HCT116 (cell line): ENCODE results near the gene TPM4. TPM values are rescaled to one million over a fixed set of nuclear protein-coding genes. Genes with fewer than 3 reads are reported as not detected.

ENCODE experiments used
- ATAC-seq: fragments of 200-7000 bp; cut with Tn5 transposase; 2 replicates; pipeline ENCODE4 v1.9.1; 2020; ENCODE audit warnings: mild to moderate bottlenecking, moderate library complexity
- BruUV-seq: library from RNA; stranded (reverse); fragments of 400-500 nt; replicated peaks from 2 replicates; lab custom pipeline; 2021; lab: Mats Ljungman, UMichigan
- CTCF ChIA-PET: fragments of 300-600 bp; sonication (Branson Sonifier 250); formaldehyde crosslinking; loops from one replicate; lab custom pipeline; 2021; ENCODE audit warnings: antibody characterized with exemption; lab: Charles Lee
- POLR2A ChIA-PET: fragments of 300-600, 350-600 bp; sonication (Branson Sonifier 250); formaldehyde crosslinking; loops from one replicate; lab custom pipeline; 2021; ENCODE audit warnings: antibody characterized with exemption; lab: Charles Lee
- RAD21 ChIA-PET, 2 experiments: fragments of 300-600 bp; sonication (Branson Sonifier 250); formaldehyde crosslinking; loops; one replicate each; lab custom pipeline; 2023; ENCODE audit warnings: low total read pairs in 2 of 2; ENCODE audit not compliant: uncharacterized antibody in 2 of 2, unreplicated experiment in 2 of 2, low non-redundant PET in 1 of 2; lab: Charles Lee
- DNase-seq: peaks from one replicate; pipeline ENCODE4 v3.0.0-alpha.2; 2010; ENCODE audit warnings: low read depth, low spot score
- H2AFZ ChIP-seq: fragments of 200-600 bp; shearing (Covaris generic), sonication (generic); 2 replicates; pipeline ENCODE4 v1.6.1; 2017; ENCODE audit warnings: low read depth, mixed run types, mixed read lengths, antibody characterized with exemption, low read length; ENCODE audit not compliant: poor library complexity, severe bottlenecking
- H3K27ac ChIP-seq: 2 replicates; pipeline ENCODE4 v1.5.1; 2012; ENCODE audit warnings: low read depth, low read length
- H3K27me3 ChIP-seq: fragments of 200-600 bp; sonication (generic); 2 replicates; pipeline ENCODE4 v1.6.1; 2016; ENCODE audit warnings: mixed run types, low read length, mixed read lengths; ENCODE audit not compliant: insufficient read depth
- H3K36me3 ChIP-seq, 2 experiments: fragments of 200-500 bp in 1 of 2; fragments of 200-600 bp in 1 of 2; sonication (Bioruptor generic) in 1 of 2; sonication (generic) in 1 of 2; 2 replicates each; pipeline versions ENCODE4 v1.5.1 to v1.6.1; 2014 to 2016; ENCODE audit warnings: low read length in 2 of 2, inconsistent platforms in 1 of 2, mixed read lengths in 1 of 2, mixed run types in 1 of 2; ENCODE audit not compliant: insufficient read depth in 2 of 2, control insufficient read depth in 1 of 2
- H3K4me1 ChIP-seq, 2 experiments: fragments of 200-600 bp in 1 of 2; sonication (generic) in 1 of 2; 2 replicates each; pipeline versions ENCODE4 v1.5.1 to v1.6.1; 2012 to 2017; ENCODE audit warnings: low read length in 2 of 2, inconsistent platforms in 1 of 2, mild to moderate bottlenecking in 1 of 2, mixed read lengths in 1 of 2, mixed run types in 1 of 2, moderate library complexity in 1 of 2; ENCODE audit not compliant: insufficient read depth in 2 of 2, control insufficient read depth in 1 of 2
- H3K4me2 ChIP-seq: fragments of 200-600 bp; sonication (generic); 2 replicates; pipeline ENCODE4 v1.6.1; 2017; ENCODE audit warnings: mixed run types, low read length, mixed read lengths
- H3K4me3 ChIP-seq, 2 experiments: fragments of 200-600 bp in 1 of 2; sonication (generic) in 1 of 2; replicated peaks in 1 of 2; 2 replicates each; pipeline ENCODE4 v1.5.1; 2011 to 2016; ENCODE audit warnings: low read length in 2 of 2, control low read depth in 1 of 2, low read depth in 1 of 2, mild to moderate bottlenecking in 1 of 2, mixed read lengths in 1 of 2, mixed run types in 1 of 2
- H3K79me2 ChIP-seq: fragments of 200-600 bp; sonication (generic); 2 replicates; pipeline ENCODE4 v1.6.1; 2017; ENCODE audit warnings: mild to moderate bottlenecking, mixed run types, low read length, moderate library complexity, mixed read lengths; ENCODE audit not compliant: insufficient read depth
- H3K9ac ChIP-seq: fragments of 200-600 bp; sonication (generic); 2 replicates; pipeline ENCODE4 v1.6.1; 2016; ENCODE audit warnings: low read length, mixed read lengths
- H3K9me2 ChIP-seq: fragments of 200-600 bp; sonication (generic), shearing (Covaris generic); 2 replicates; pipeline ENCODE4 v1.6.1; 2017; ENCODE audit warnings: mixed run types, mild to moderate bottlenecking, moderate library complexity; ENCODE audit not compliant: insufficient read depth
- H3K9me3 ChIP-seq, 2 experiments: fragments of 200-500 bp in 1 of 2; fragments of 200-600 bp in 1 of 2; sonication (Bioruptor generic) in 1 of 2; sonication (generic) in 1 of 2; 2 replicates each; pipeline ENCODE4 v1.6.1; 2014 to 2017; ENCODE audit warnings: low read length in 2 of 2, mixed read lengths in 2 of 2, inconsistent platforms in 1 of 2, low read depth in 1 of 2, mild to moderate bottlenecking in 1 of 2, mixed run types in 1 of 2, moderate library complexity in 1 of 2; ENCODE audit not compliant: control insufficient read depth in 1 of 2, insufficient read depth in 1 of 2
- H4K20me1 ChIP-seq: fragments of 200-600 bp; sonication (generic), shearing (Covaris generic); 2 replicates; pipeline ENCODE4 v1.6.1; 2017; ENCODE audit warnings: mixed run types, mild to moderate bottlenecking, moderate library complexity; ENCODE audit not compliant: insufficient read depth
- CBX3 ChIP-seq: IDR thresholded peaks from 2 replicates; pipeline ENCODE4 v1.6.1; 2012; ENCODE audit warnings: low read depth
- CEBPB ChIP-seq: IDR thresholded peaks from 2 replicates; pipeline ENCODE4 v1.6.1; 2012; ENCODE audit warnings: low read depth
- CTCF ChIP-seq, 3 experiments: fragments of 200-600 bp in 1 of 3; sonication (generic) in 1 of 3; IDR thresholded peaks in 2 of 3; conservative IDR thresholded peaks in 1 of 3; 2 replicates each; pipeline ENCODE4 v1.5.1; 2012 to 2017; ENCODE audit warnings: low read depth in 2 of 3, low read length in 2 of 3, antibody characterized with exemption in 1 of 3, borderline replicate concordance in 1 of 3, control low read depth in 1 of 3, mild to moderate bottlenecking in 1 of 3, mixed read lengths in 1 of 3, mixed run types in 1 of 3, moderate library complexity in 1 of 3; ENCODE audit not compliant: insufficient read depth in 1 of 3
- EGR1 ChIP-seq: IDR thresholded peaks from 2 replicates; pipeline ENCODE4 v1.6.1; 2012; ENCODE audit warnings: low read depth
- ELF1 ChIP-seq: IDR thresholded peaks from 2 replicates; pipeline ENCODE4 v1.6.1; 2012; ENCODE audit warnings: low read depth, borderline replicate concordance
- EZH2 ChIP-seq: fragments of 200-600 bp; sonication (generic); IDR thresholded peaks from 2 replicates; pipeline ENCODE4 v1.6.1; 2017; ENCODE audit warnings: antibody characterized with exemption, mixed run types
- EZH2phosphoT487 ChIP-seq: fragments of 200-600 bp; IDR thresholded peaks from 2 replicates; pipeline ENCODE4 v1.6.1; 2018; ENCODE audit warnings: antibody characterized with exemption, borderline replicate concordance
- FOSL1 ChIP-seq: IDR thresholded peaks from 2 replicates; pipeline ENCODE4 v1.6.1; 2012; ENCODE audit warnings: low read depth
- JUND ChIP-seq: IDR thresholded peaks from 2 replicates; pipeline ENCODE4 v1.6.1; 2012
- MAX ChIP-seq: IDR thresholded peaks from 2 replicates; pipeline ENCODE4 v1.6.1; 2012
- POLR2A ChIP-seq: IDR thresholded peaks from 2 replicates; pipeline ENCODE4 v1.7.0; 2011; ENCODE audit warnings: borderline replicate concordance; ENCODE audit not compliant: insufficient read depth, insufficient read length; ENCODE audit errors: extremely low read depth
- POLR2AphosphoS5 ChIP-seq: IDR thresholded peaks from 2 replicates; pipeline ENCODE4 v1.6.1; 2011; ENCODE audit warnings: mild to moderate bottlenecking, low read depth, low read length, moderate library complexity
- SIN3A ChIP-seq: IDR thresholded peaks from 2 replicates; pipeline ENCODE4 v1.6.1; 2012; ENCODE audit warnings: low read depth
- SP1 ChIP-seq: IDR thresholded peaks from 2 replicates; pipeline ENCODE4 v1.6.1; 2012; ENCODE audit warnings: low read depth
- SRF ChIP-seq: IDR thresholded peaks from 2 replicates; pipeline ENCODE4 v1.6.1; 2012; ENCODE audit warnings: low read depth
- ZBTB33 ChIP-seq: IDR thresholded peaks from 2 replicates; pipeline ENCODE4 v1.6.1; 2011; ENCODE audit warnings: mild to moderate bottlenecking, low read length, moderate library complexity; ENCODE audit not compliant: insufficient replicate concordance; ENCODE audit errors: extremely low read depth
- ZFX ChIP-seq: fragments of 450-650 bp; IDR thresholded peaks from 2 replicates; pipeline ENCODE4 v1.6.1; 2017
- ZNF274 ChIP-seq: fragments of 200-500 bp; sonication (Bioruptor generic); IDR thresholded peaks from 2 replicates; pipeline ENCODE4 v1.6.1; 2014; ENCODE audit warnings: mild to moderate bottlenecking, low read depth, low read length, inconsistent platforms
- intact Hi-C: fragments of 100-400 bp; cut with micrococcal nuclease; formaldehyde crosslinking; loops from 2 replicates; pipeline ENCODE4 v1.10.0; 2022
- total RNA-seq: library from RNA; stranded (reverse); gene quantifications from one replicate; pipeline ENCODE4 v1.2.1, GENCODE V29; 2021; ENCODE audit not compliant: unreplicated experiment
- TF ChIP-seq, protein P1 (sequence below): IDR thresholded peaks from 2 replicates; pipeline ENCODE4 v1.6.1; 2012; ENCODE audit warnings: low read depth

Gene TPM4
- total RNA-seq, 1 experiment from 2014 or later: 275 TPM

- ATAC-seq: peak; percentile 44
- H3K4me1 ChIP-seq: peaks cover 24 to 75% of the 10 kb centered on the region in 2 experiments
- peak; percentile 54 for DNase-seq
- H3K9me2 ChIP-seq: no peaks in the 10 kb centered on the region
- BruUV-seq: no TSS peak
- no peak overlapping the region for H2AFZ ChIP-seq
- RAD21 ChIA-PET: interaction anchor here in 1 of 2 experiments (1.4 kb wide), 1 partner anchor 26 kb away, joined by 3 read pairs; no protein-coding TSS in a partner anchor
- POLR2A ChIA-PET: interaction anchor here (2.1 kb wide), 1 partner anchor 11 kb away, joined by 8 read pairs; no protein-coding TSS in a partner anchor
- intact Hi-C loops: loop anchor here (2.0 to 5.0 kb wide), 2 partner anchors 115 to 230 kb away; no protein-coding TSS in a partner anchor
- no peaks in the 10 kb centered on the region for H3K9me3 ChIP-seq
- H3K79me2 ChIP-seq: peaks cover 57% of the 10 kb centered on the region
- peak overlapping the region; percentile 83 for H3K27ac ChIP-seq
- H3K36me3 ChIP-seq: peaks cover 0 to 3% of the 10 kb centered on the region in 2 experiments; a peak in 1 of 4 replicates
- H3K9ac ChIP-seq: peak overlapping the region; percentile 88
- H3K4me2 ChIP-seq: peak overlapping the region; percentile 80
- no peaks in the 10 kb centered on the region for H3K27me3 ChIP-seq
- CTCF ChIA-PET: interaction anchor here (1.5 to 1.8 kb wide), 2 partner anchors 8 to 130 kb away, joined by 3 to 6 read pairs; partner anchors contain the start of gene AP1M1
- no peaks in the 10 kb centered on the region for H4K20me1 ChIP-seq
- H3K4me3 ChIP-seq: peak overlapping the region; percentile 95 to 96
- TF ChIP-seq ZBTB33 (no peak), SIN3A (no peak; the same call in 1 of the 2 replicates), EGR1 (peak; percentile 79; the same call in 1 of the 2 replicates), CTCF (IDR thresholded peaks at IDR 0.05 in 2 of 3, conservative IDR thresholded peaks at IDR 0.05 in 1 of 3; ENCODE audit: borderline replicate concordance in 1 of 3, insufficient read depth in 1 of 3, low read depth in 2 of 3, low read length in 2 of 3) (no peak), POLR2A (peak; percentile 22), EZH2phosphoT487 (no peak), JUND (no peak), POLR2AphosphoS5 (peak; percentile 80), MAX (no peak), EZH2 (no peak), ZNF274 (no peak), ELF1 (no peak), FOSL1 (no peak), ZFX (peak; percentile 59), CEBPB (no peak), CBX3 (no peak), SRF (peak; percentile 94), SP1 (0 out of 2 replicates have a peak, but pooled peaks have one; percentile 27)
- TF ChIP-seq, protein P1, sequence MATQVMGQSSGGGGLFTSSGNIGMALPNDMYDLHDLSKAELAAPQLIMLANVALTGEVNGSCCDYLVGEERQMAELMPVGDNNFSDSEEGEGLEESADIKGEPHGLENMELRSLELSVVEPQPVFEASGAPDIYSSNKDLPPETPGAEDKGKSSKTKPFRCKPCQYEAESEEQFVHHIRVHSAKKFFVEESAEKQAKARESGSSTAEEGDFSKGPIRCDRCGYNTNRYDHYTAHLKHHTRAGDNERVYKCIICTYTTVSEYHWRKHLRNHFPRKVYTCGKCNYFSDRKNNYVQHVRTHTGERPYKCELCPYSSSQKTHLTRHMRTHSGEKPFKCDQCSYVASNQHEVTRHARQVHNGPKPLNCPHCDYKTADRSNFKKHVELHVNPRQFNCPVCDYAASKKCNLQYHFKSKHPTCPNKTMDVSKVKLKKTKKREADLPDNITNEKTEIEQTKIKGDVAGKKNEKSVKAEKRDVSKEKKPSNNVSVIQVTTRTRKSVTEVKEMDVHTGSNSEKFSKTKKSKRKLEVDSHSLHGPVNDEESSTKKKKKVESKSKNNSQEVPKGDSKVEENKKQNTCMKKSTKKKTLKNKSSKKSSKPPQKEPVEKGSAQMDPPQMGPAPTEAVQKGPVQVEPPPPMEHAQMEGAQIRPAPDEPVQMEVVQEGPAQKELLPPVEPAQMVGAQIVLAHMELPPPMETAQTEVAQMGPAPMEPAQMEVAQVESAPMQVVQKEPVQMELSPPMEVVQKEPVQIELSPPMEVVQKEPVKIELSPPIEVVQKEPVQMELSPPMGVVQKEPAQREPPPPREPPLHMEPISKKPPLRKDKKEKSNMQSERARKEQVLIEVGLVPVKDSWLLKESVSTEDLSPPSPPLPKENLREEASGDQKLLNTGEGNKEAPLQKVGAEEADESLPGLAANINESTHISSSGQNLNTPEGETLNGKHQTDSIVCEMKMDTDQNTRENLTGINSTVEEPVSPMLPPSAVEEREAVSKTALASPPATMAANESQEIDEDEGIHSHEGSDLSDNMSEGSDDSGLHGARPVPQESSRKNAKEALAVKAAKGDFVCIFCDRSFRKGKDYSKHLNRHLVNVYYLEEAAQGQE: no peak
Observed at GRCh38 chr19:16067205-16067938, 8.9 kb upstream of the TPM4 start.
